ENCODE results near the gene TMBIM1.

DNA sequence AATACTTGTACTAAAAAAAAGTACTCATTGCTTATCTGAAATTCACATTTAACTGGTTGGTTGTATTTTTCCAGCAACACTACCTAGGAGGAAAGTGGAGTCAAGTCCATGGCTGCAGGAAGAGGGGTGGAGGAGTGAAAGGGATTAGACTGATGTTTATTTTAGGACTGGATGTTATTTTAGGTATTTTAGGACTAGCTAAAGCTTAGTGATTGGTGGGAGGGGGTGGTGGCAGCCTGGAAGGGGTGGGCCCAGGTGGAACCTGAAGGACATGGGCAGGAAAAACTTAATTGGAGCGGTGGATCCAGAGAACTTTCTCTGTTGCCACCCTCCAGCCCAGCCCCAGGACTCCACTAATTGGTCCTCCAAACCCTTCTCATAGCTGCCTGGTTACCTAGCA is 3.9 kb upstream of the TMBIM1 start:
- no peak for TF ChIP-seq POLR2AphosphoS5 (IDR thresholded peaks at IDR 0.05; ENCODE audit: low read depth, low read length)
- TF ChIP-seq TAF1 (IDR thresholded peaks at IDR 0.05; ENCODE audit: borderline replicate concordance, insufficient read depth, low read length) = no peak
- TF ChIP-seq SIN3A (IDR thresholded peaks at IDR 0.05; ENCODE audit: borderline replicate concordance, insufficient read depth, low read length) = no peak
- no peak for TF ChIP-seq REST (IDR thresholded peaks at IDR 0.05; ENCODE audit: insufficient read depth in 1 of 2, low read depth in 2 of 2, low read length in 2 of 2)

Measured in PFSK-1 (cell line).